Daoy (cell line): Measurements from ENCODE around the gene RAB21. TPM values are rescaled to one million over a fixed set of nuclear protein-coding genes. Genes with fewer than 3 reads are reported as not detected.
"Not testable (repeated sequence)": the region's sequence is repeated elsewhere in the genome, so short reads cannot be mapped to it uniquely, and the experiment has no call there.

ENCODE experiments used
- DNase-seq: peaks from one replicate; pipeline ENCODE4 v3.0.0-alpha.2; 2015; ENCODE audit warnings: low read depth
- total RNA-seq: library from RNA; depleted of rRNA; stranded (reverse); fragments of >200 nt; shearing (Covaris generic); gene quantifications from 2 replicates; pipeline ENCODE4 v1.2.3, GENCODE V29; 2014

RAB21 gene
- total RNA-seq, 1 experiment from 2014 or later: 51.0 TPM

- no peak for DNase-seq
Measured at GRCh38 chr12:71752891-71753290, 1.8 kb upstream of the RAB21 start.

GRCh38 chr12:71755146-71755892 lies 656 bp downstream of the RAB21 start:
- peak; percentile 24 for DNase-seq

GRCh38 chr12:71756054-71756690 lies 1.5 kb downstream of the RAB21 start:
- DNase-seq: no peak

- DNase-seq: no peak
Measured at GRCh38 chr12:71759941-71760340, 5.3 kb downstream of the RAB21 start.

DNA sequence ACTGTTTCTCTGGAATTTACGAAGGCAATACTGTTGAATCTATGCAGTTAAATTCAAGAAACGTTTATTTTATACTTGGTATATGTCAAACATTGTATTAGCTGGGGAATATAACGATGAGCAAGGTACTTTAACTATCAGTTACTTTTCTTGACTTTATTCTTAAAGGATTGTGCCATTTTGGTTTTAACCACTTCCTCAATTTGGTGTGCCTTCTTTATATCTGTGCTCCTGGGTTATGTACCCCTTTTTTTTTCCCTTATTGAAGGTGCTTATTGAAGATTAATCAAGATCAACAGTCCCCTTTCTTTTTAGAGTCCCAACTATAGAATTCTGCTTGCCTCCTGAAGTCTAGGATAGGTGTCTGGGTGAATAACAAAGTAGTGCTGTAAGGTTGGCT lies 5.8 kb downstream of the RAB21 start:
- no peak for DNase-seq

- DNase-seq: not testable (repeated sequence)
Measured at GRCh38 chr12:71761354-71761753, 6.7 kb downstream of the RAB21 start.

GRCh38 chr12:71763677-71764379 lies 9.2 kb downstream of the RAB21 start:
- DNase-seq: no peak

GRCh38 chr12:71764587-71765321 lies 10.1 kb downstream of the RAB21 start:
- DNase-seq: no peak

DNA sequence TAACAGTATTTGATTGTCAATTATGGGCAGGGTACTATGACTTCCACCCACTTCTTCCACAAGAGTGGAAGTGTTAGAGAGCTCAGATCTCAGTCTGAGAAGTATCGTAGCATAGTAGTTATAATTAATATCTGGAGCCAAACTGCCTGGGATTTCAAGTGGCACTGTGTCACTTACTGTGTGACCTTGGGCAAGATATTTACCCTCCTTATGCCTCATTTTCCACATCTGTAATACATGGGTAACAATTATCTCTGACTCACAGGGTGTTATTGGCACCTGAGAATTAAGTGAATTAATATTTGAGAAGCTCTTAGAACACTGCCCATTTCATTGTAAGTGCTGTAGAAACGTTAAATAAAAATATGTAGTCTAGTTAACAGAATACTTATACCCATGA lies 11.5 kb downstream of the RAB21 start:
- no peak for DNase-seq

DNA sequence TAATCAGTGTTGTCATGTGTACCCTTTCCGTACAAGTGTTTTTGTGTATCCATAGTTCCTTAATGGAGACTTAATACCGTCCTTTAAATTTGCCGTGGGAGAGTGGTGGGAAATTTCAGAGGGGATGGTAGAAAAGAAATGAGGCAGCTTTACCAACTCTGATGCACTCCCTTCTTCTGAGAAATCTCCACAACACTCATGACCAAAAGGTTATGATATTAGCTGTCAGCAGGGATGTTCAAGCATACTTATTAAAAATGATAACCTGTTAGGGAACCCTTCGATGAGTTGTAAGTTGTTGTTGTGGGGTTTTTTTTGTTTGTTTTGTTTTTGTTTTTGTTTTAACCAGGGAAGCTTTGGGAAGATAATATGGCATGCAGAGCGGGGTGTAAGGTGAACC lies 12.5 kb downstream of the RAB21 start:
- DNase-seq: no peak

- no peak for DNase-seq
Measured at GRCh38 chr12:71768900-71769299, 14.2 kb downstream of the RAB21 start.

GRCh38 chr12:71771069-71771468 lies 16.4 kb downstream of the RAB21 start:
- no peak for DNase-seq

- DNase-seq: no peak
Measured at GRCh38 chr12:71772735-71773134, 18.1 kb downstream of the RAB21 start.

GRCh38 chr12:71780237-71780822 lies 25.7 kb downstream of the RAB21 start:
- peak; percentile 8 for DNase-seq

- DNase-seq: no peak
Measured at GRCh38 chr12:71782017-71782416, 27.4 kb downstream of the RAB21 start.

DNA sequence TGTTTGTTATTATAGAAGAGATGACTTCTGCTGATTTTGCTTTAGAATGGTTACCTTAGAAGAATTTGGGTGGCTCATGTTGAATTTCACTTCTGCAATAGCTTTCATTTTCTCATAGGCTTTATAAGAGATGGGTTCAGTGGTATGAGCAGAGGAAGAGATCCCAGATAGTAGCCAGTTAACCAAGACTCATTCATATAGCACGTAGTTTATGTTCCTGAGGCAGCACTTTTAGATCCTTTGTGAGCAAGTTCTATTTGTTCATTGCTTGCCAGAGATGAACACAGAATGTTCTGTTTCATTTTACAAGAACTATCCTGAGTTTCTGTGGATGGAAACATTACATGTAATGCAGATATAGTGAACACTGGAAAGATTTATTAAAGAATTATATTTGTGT lies 32.2 kb downstream of the RAB21 start:
- no peak for DNase-seq

DNA sequence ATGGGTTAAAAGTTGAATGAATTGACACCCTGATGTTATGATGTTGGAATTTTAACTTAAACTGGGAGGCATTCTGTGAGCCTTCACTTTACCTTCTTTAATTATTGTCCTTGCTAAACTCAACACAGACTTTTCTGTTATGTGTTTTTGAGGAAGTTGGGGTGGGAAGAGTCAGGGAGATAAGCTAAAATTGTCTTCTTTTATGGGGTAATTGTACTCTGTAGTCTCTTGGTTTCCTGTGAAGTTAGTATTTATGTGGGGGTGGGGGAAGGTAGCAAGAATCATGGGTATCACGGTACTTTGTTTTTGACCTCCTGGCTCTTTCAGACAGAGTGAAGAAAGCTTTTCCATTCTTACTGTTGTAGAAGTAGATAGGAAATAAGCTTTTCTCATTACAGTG lies 32.9 kb downstream of the RAB21 start:
- DNase-seq: no peak

DNA sequence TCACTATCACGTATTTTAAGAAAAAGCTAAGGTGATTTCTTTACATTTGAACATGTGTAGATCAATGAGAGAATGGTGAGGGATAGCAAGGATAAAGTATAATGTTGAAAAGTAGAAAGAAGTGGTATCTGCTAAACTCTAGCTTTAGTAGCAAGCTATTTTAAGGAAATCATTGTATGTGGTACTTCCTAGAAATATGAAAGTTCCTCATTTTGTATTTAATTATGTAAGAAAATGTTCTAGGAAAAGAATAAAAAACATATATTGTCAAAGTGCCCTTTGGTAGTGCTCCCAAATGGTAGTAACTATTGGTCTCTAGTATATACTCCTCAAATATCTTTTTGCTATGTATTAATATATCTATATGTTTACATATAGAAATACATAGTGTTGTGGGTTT lies 35.7 kb downstream of the RAB21 start:
- DNase-seq: no peak

- DNase-seq: no peak
Measured at GRCh38 chr12:71791473-71792150, 36.9 kb downstream of the RAB21 start.

DNA sequence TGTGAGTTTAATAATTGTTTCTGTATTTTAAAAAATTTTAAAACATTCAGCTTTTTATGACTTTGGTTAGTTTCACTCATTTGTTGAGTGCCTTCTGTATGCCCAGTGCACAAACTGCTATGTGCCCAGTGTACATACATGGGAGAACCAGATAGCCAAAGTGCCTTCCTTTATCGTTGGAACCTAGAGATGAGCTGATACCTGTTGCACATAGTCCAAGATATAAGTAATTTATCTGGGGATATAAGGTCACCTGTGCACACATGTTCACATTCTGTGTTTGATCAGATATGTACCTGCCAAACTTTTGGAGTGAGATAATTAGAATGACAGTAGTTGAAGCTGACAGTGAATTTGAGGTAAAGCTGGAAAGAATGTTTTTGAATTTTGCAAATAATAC lies 37.9 kb downstream of the RAB21 start:
- DNase-seq: no peak

- no peak for DNase-seq
Measured at GRCh38 chr12:71795901-71796300, 41.2 kb downstream of the RAB21 start.
